ENCODE results near the gene THOP1. TPM values are rescaled to one million over a fixed set of nuclear protein-coding genes. Genes with fewer than 3 reads are reported as not detected.

The THOP1 gene
- total and polyA plus RNA-seq, 8 donors = 37.6 to 65.3 (median 46.1) TPM

- H3K36me3 ChIP-seq = peaks cover 0 to 10% of the 10 kb centered on the region in 2 donors
- H3K4me1 ChIP-seq = no peaks in the 10 kb centered on the region
- H3K27me3 ChIP-seq = no peaks in the 10 kb centered on the region
- H3K4me3 ChIP-seq = no peak overlapping the region
- ATAC-seq (no peak), DNase-seq (no peak)
- no peak for TF ChIP-seq CTCF (IDR thresholded peaks at IDR 0.05)
- no peak overlapping the region for H3K27ac ChIP-seq
- H3K9me3 ChIP-seq = peaks cover 0 to 36% of the 10 kb centered on the region in 2 donors
- intact Hi-C loops (cut with DNase I) = no loop called here
These were observed 41.7 kb downstream of the THOP1 start for GRCh38 chr19:2827022-2827421.

DNA sequence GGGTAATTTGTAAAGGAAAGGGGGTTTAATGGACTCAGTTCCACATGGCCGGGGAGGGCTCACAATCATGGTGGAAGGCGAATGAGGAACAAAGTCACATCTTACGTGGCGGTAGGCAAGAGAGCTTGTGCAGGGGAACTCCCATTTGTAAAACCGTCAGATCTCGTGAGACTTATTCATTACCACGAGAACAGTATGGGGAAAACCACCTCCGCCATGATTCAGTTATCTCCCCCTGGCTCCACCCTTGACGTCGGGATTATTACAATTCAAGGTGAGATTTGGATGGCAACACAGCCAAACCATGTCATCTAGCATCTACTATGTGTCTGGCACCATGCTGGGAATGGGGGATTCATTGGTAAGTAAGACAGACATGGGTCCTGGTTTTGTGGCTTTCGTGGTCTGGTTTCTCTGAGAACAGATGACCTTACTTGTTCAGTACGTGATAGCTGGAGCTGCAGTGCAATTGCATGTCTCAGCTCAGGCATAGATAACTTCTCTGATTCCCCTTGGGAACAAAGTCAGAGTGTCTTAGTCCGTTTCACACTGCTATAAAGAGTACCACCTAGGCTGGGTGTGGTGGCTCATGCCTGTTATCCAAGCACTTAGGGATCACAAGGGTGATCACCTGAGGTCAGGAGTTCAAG lies 42.7 kb downstream of the THOP1 start:
- no peak for TF ChIP-seq CTCF (IDR thresholded peaks at IDR 0.05)
- Histone ChIP-seq H3K36me3 (peaks cover 0 to 20% of the 10 kb centered on the region in 2 donors), H3K27me3 (no peaks in the 10 kb centered on the region), H3K9me3 (peaks cover 0 to 45% of the 10 kb centered on the region in 2 donors), H3K4me1 (no peaks in the 10 kb centered on the region), H3K4me3 (no peak overlapping the region), H3K27ac (no peak overlapping the region)
- intact Hi-C loops (cut with DNase I) = no loop called here
- DNase-seq = no peak
- ATAC-seq = no peak

DNA sequence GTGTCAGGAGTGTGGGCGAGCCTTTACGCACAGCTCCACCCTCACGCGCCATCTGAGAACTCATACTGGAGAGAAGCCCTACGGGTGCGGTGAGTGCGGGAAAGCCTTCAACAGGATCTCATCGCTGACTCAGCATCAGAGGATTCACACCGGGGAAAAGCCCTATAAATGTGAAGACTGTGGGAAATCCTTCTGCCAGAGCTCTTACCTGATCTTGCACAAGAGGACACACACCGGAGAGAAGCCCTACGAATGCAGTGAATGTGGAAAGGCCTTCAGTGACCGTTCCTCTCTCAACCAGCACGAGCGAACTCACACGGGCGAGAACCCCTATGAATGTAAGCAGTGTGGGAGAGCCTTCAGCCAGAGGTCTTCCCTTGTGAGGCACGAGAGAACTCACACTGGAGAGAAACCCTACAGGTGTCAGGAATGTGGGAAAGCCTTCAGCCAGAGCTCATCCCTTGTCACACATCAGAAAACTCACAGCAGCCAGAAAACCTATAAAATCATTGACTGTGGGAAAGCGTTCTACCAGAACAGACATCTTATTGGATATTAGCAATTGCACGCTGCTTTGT lies 49.1 kb downstream of the THOP1 start:
- H3K4me1 ChIP-seq = no peaks in the 10 kb centered on the region
- H3K4me3 ChIP-seq = no peak overlapping the region
- peaks cover 0 to 28% of the 10 kb centered on the region in 2 donors for H3K36me3 ChIP-seq
- H3K27me3 ChIP-seq = no peaks in the 10 kb centered on the region
- intact Hi-C loops (cut with DNase I) = no loop called here
- no peak for TF ChIP-seq CTCF (IDR thresholded peaks at IDR 0.05)
- H3K9me3 ChIP-seq = peaks cover 0 to 94% of the 10 kb centered on the region in 2 donors
- ATAC-seq = no peak
- DNase-seq = no peak
- H3K27ac ChIP-seq = no peak overlapping the region

DNA sequence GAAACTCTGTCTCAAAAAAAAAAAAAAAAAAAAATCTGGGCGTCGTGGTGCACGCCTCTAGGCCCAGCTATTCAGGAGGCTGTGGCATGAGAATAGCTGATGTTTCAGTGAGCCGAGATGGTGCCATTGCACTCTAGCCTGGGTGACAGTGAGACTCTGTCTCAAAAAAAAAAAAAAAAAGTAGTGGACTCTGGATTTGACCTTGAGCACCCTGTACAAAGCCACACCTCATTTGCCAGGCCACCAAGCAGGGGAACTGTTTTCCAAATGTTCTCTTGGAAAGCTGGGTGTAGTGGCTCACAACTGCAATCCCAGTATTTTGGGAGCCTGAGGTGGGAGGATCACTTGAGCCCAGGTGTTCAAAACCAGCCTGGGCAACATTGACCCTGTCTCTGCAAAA lies 52.1 kb downstream of the THOP1 start:
- Histone ChIP-seq H3K4me1 (peaks cover 4 to 12% of the 10 kb centered on the region in 2 donors), H3K9me3 (peaks cover 0 to 72% of the 10 kb centered on the region in 2 donors), H3K27ac (no peak overlapping the region), H3K27me3 (no peaks in the 10 kb centered on the region), H3K4me3 (no peak overlapping the region), H3K36me3 (peaks cover 0 to 24% of the 10 kb centered on the region in 2 donors)
- intact Hi-C loops (cut with DNase I) = no loop called here
- DNase-seq (no peak), ATAC-seq (no peak)
- no peak for TF ChIP-seq CTCF (IDR thresholded peaks at IDR 0.05)
